Stimulated activated CD4-positive, alpha-beta T cell treated with anti-CD3 and anti-CD28 coated beads, Interleukin-15, amount 100 ng/mL, for 48 hours (primary cell): ENCODE measurements around the gene ZGPAT.
A peak's percentile ranks its signal among the peaks of the same experiment; 100 is the strongest.
"Not testable (repeated sequence)": the region's sequence is repeated elsewhere in the genome, so short reads cannot be mapped to it uniquely, and the experiment has no call there.

ENCODE experiments used
- DNase-seq, 2 donors: peaks; one replicate each; pipeline ENCODE4 v3.0.0-alpha.2; 2020; ENCODE audit warnings: low read depth in 2 of 2

The ZGPAT gene

DNA sequence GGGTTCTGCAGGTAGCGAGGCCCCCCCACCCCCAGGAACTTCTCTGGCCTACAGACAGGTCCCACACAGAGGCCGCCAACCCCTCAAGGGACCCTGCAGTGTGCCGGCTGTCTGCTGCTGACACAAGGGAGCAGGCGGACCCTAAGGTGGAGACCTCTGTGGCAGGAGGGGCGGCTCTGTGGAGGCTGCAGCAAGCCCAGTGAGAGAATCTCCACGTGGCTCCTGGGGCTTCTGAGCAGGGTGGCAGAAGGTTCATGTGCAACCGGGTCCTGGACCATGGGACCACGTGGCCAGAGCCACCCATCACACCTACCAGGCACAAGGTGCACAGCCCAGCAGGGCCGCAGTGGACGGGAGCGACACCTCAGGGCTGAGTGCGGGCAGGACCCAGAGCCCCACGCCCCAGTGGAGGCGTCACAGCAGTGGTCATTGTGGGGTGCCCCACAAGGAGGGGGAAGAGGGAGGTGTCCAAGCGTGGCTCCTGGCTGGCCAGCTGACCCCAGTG lies 4.3 kb upstream of the ZGPAT start:
- DNase-seq: no peak

DNA sequence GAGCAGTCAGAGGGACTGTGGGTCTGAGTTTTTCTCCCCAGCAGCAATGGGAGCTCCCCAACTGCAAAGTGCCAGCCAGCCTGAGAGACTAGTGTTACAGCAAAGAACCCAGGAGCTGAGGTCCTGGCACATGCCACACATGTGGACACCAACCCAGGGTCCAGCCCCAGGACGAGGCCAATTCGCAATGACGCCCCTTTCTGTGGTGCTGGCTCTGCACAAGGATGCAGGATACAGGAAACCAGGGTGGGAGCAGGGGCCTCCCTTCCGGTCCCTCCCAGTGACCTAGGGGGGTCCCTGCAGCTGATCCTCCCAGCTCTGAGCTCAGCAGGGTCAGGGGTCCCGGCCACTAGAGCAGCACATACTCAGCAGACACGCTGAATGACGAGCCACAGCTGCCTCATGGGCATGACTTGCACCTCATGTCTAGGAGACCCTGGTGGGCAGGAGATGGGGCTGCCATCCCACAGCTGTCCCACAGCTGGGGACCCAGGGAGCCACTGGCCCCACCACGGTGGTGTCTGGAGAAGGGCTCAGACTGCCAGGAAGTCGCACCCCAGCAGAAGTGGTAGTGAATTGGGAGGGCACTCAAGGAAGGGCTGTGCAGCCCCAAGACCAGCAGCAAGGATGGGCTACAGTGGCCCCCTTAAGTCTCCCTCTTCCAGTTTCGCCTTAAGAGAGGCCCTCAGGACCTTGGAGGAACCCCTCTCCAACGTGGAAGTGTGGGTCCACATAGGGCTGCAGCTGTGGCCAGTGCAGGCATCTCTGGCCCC lies 3.7 kb upstream of the ZGPAT start:
- no peak for DNase-seq

DNA sequence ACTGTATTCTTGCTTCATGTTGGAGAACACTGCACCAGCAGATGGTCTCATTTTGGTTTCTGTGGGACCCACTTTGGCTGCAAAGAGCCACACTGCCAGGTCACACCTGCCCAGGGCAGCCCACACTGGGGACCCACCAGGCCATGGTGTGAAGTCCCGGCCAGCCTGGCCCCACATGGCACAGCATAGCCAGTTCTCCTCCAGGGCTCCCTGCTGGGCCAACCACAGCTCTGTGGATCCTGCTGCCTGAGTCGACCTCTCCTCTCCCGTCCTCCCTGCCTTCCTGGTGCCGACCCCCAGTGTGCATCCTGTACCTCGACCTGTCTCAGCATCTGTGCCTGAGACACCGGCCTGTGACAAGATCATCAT lies 3.1 kb upstream of the ZGPAT start:
- no peak for DNase-seq

DNA sequence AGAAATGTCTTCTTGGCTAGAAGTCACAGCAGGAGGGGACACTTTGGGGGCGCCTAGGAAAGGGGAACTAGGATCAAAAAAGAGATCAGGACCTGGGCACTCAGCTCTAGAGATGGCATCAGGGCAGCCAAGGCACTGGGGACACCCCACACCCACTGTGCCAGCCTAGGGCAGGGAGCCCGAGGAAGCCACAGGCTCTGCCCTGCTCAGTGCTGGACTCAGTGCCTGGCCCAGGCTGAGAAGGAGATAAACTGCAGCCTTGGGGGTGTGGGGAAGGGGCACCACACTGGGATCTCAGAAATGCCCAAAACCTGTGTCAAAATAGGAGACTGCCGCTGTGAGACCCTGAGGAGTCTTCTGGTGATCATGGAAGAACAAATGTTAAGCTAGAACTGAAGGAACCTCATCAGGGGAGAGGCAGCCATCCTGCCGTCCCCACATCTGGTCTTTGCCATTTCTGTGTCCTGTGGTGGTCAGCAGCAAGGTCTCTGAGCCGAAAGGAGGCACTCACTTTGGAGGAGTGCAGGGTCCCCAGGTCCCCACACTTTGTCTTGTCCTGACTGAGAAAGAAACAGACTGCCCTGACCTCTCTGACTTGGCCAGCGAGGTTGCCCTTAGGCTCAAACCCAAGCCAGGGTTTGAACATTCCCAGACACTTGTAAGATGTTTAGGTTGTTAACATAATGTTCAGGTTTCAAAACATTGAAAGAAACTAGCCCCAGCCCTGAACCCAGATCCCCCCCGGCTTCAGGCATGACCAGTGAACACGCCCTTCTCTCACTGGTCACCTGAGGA lies 2.4 kb upstream of the ZGPAT start:
- no peak for DNase-seq

DNA sequence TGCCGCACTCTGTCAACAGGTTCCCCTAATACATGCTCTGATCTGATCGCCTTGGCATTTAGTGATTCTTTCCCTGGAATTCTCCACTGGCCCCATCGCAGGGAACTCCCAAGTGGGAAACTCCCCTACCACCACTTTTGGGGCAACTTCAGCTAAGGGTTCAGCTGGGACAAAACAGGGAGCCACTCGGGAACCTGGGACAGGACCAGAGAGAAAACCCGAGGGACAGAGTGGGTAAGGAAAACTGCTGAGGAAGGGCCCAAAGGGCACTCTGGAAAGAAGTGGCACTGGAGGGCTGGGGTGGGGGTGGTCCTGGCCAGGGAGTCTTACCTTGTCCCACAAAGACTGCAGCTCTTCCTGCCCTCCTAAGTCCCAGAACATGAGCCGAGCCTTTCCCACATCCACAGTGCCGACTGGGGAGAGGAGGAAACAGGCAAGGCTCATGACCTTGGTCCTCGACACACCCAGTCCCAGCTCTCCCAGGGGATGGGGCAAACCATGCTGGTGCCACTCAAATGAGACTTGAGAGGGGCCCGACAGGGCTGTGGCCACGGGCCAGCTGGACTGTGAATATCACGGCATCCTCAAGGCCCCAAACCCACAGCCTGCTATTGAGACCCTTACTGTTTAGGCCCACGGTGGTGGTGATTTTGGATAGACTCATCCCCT lies 1.7 kb upstream of the ZGPAT start:
- no peak for DNase-seq

DNA sequence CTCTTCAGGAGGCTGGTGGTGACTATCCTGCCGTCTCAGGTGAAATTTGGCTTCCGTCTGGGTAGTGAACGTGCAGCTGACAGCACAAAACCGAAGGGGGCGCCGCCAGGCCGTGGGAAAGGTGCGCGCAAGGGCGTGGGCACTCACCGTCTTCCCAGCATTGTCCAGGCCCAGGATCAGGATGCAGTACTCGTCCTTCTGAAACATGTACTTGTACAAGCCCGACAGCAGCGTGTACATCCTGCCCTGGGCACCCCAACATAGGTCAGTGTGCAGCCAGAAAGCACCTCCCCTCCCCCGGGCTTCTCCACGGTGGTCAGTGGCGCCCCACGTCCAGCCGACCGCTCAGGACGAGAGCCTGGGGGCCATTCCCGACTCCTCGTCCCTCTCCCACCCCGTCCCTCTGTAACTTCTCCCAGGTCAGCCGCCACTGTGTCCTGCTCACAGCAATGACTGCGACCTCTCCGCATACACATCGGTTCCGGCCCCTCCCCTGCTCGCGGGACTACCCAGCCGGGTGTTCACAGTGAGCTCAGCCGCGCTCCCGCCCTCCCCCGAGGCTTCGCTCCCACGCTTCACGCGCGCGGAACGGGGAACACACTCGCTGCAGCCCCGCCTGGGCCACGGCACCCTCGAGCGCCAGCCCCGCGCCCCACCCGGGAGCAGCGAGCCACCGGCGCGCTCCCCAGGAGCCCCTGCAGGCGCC lies 834 bp upstream of the ZGPAT start:
- DNase-seq: peak; percentile 47 to 62

DNA sequence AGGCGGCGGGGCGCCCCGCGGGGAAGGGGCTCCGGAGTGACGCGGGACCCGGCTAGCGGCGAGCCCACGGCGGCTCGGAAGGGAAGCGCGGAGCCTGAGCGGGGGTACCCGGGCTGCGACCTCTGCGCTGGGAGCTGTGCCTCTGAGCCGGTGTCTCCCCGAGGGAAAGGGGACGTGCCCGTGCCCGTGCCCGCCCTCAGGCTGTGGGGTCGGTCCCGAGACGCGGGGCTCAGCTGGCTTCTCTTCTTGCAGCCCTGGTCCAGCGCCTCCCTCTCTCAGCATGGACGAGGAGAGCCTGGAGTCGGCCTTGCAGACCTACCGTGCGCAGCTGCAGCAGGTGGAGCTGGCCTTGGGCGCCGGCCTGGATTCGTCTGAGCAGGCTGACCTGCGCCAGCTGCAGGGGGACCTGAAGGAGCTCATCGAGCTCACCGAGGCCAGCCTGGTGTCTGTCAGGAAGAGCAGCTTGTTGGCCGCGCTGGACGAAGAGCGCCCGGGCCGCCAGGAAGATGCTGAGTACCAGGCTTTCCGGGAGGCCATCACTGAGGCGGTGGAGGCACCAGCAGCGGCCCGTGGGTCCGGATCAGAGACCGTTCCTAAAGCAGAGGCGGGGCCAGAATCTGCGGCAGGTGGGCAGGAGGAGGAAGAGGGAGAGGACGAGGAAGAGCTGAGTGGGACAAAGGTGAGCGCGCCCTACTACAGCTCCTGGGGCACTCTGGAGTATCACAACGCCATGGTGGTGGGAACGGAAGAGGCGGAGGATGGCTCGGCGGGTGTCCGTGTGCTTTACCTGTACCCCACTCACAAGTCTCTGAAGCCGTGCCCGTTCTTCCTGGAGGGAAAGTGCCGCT lies 686 bp downstream of the ZGPAT start:
- no peak for DNase-seq

DNA sequence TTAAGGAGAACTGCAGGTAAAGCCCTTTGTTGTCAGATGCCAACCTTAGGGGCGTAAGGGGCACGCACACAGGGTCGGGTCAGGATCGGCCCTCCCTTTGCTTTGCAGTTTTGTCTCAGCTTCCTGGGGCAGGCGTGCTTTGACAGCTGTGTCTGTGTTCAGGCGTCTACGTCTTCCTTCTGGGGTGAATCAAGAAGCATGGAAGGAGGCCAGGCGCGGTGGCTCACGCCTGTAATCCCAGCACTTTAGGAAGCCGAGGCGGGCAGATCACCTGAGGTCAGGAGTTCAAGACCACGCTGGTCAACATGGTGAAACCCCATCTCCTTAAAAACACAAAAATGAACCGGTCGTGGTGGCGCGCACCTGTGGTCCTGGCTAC lies 1.3 kb downstream of the ZGPAT start:
- no peak for DNase-seq

DNA sequence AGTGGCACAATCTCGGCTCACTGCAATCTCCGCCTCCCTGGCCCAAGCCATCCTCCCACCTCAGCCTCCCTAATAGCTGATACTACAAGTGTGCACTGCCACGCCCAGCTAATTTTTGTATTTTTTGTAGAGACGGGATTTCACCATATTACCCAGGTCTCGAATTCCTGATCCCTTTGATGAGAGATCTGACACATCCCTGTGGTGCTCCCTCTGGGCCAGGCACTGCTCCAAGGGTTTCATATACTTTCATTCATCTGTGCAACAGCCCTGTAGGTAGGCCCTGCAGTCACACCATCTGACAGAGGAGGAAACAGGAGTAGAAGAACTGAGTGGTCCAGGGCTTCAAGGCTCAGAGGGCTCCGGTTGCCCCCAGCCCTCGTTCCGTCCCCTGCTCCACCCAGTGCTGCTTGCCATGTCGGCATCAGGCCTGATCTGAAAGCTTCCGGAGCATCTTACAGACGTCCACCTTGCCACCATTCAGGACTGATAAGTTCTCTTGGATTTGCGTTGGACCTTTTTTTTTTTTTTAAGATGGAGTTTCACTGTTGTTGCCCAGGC lies 3.3 kb downstream of the ZGPAT start:
- DNase-seq: no peak

DNA sequence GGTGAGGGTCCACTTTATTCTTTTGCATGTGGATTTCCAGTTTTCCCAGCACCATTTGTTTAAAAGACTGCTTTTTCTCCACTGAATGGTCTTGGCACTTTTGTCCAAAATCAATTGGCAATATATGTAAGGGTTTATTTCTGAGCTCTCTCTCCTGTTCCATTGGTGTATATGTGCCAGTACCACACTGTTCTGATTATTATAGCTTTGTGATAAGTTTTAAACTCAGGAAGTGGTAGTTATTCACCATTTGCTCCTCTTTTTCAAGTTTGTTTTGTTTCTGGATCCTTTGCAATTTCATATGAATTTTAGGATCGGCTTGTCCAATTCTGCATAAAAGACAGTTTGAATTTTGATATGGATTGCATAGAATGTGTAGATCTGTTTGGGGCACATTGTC lies 4.4 kb downstream of the ZGPAT start:
- DNase-seq: no peak

DNA sequence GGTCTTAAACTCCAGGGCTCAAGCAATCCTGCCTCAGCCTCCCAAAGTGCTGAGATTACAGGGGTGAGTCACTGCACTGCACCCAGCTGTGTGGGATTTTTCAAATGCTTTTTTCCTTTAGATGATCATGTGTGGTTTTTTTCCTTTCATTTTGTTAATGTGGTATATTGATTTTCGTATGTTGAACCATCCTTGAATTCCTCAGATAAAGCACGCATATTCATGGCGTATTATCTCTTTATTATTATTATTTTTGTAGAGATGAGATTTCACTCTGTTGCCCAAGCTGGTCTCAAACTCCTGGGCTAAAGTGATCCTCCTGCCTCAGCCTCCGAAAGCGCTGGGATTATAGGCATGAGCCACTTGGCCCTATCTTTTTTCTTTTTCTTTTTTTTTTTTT lies 7.0 kb downstream of the ZGPAT start:
- DNase-seq: no peak

DNA sequence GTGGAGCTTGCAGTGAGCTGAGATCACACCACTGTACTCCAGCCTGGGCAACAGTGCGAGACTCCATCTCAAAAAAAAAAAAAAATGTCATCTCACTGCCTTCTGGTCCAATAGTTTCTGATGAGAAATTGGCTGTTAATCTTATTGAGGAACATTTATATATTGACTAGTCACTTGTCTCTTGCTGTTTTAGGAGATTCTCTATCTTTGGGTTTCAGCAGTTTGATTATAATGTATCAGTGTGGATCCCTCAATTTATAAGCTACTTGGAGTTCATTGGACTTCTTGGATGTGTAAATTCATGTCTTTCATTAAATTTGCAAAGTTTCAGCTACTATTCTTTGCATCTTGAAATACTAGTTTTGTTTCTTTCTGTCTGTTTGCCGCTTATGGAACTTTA lies 11.2 kb downstream of the ZGPAT start:
- DNase-seq: no peak

DNA sequence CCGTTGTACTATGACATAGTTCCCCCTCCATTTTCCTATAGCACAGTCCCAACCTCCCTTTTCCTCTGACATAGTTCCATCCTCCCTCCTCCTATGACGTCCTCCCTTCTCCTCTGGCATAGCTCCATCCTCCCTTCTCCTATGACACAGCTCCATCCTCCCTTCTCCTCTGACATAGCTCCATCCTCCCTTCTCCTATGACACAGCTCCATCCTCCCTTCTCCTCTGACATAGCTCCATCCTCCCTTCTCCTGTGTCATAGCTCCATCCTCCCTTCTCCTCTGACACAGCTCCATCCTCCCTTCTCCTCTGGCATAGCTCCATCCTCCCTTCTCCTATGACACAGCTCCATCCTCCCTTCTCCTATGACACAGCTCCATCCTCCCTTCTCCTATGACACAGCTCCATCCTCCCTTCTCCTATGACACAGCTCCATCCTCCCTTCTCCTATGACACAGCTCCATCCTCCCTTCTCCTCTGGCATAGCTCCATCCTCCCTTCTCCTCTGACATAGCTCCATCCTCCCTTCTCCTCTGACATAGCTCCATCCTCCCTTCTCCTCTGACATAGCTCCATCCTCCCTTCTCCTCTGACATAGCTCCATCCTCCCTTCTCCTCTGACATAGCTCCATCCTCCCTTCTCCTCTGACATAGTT lies 15.3 kb downstream of the ZGPAT start:
- not testable (repeated sequence) for DNase-seq

DNA sequence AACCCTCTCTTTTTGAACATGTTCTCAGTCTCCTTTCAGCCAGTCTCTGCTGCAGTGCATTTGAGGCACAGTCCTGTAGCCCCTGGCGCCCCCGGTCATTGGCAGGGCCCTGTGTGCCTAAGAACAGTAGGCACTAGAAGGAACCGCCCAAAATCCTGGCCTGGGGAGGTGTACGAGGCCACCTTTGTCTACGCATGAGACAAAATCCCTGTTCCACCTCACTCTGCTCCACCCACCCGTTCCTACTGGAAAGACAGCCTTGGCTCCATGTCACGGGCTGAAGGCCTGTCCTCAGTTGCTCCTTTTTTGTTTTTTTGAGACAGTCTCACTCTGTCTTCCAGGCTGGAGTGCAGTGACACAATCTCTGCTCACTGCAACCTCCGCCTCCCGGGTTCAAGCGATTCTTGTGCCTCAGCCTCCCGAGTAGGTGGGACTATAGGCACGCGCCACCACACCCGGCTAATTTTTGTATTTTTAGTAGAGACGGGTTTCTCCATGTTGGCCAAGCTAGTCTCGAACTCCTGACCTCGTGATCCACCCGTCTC lies 22.4 kb downstream of the ZGPAT start:
- not testable (repeated sequence) for DNase-seq

DNA sequence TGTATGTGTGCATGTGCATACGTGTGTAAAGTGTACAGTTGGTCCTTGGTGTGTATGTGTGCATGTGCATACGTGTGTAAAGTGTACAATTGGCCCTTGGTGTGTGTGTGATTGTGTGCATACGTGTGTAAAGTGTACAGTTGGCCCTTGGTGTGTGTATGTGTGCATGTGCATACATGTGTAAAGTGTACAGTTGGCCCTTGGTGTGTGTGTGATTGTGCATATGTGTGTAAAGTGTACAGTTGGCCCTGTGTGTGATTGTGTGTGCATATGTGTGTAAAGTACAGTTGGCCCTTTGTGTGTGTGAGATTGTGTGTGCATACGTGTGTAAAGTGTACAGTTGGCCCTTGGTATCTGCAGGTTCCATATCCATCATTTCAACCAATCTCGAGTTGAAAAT lies 23.6 kb downstream of the ZGPAT start:
- DNase-seq: no peak

DNA sequence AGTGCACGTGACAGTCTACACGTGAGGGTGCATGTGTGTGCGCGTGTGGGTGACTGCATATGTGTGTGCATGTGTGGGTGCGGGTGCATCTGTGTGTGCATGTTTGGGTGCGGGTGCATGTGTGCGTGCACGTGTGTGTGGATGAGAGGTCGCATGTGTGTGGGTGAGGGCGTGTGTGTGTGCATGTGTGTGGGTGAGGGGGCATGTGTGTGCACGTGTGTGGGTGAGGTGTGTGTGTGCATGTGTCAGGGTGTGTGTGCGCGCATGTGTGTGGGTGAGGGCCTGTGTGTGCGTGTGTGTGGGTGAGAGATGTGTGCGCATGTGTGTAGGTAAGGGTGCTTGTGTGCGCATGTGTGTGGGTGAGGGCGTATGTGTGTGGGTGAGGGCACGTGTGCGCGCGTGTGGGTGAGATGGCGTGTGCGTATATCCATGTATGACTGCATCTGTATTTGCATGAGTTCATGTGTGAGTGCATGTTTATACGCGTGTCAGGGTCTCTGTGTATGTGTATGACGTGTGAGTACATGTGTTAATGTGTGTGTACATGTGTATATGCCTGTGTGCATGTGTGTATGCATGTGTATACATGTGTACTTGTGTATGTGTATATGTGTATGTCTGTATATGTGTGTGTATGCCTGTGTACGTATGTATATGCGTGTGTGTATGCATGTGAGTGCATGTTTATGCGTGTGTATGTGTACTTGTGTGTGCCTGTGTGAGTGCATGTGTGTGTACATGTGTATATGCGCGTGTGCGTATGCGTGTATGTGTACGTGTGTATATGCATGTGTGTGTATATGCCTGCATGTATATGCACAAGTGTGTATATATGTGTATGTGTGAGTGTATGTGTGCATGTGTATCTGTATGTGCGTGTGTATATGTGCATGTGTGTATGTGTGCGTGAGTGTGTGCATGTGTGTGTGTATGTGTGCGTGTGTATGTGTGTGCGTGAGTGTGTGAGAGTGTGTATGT lies 24.6 kb downstream of the ZGPAT start:
- DNase-seq: no peak

DNA sequence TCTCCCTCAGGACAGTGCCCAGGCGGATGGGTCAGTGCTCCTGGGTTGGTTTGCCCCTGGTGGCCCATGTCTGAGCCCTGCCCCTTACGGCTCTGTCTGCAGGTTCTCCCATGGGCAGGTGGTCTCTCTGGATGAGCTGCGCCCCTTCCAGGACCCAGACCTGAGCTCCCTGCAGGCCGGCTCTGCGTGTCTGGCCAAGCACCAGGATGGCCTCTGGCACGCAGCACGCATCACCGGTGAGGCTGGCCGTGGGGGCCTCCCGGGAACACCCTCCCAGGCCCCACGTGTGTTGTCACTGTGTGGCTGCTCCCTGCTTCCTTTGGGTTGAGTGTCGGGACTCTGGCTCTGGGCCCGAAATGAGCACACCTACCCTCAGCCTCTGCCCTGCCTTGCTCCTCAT lies 25.3 kb downstream of the ZGPAT start:
- DNase-seq: no peak

DNA sequence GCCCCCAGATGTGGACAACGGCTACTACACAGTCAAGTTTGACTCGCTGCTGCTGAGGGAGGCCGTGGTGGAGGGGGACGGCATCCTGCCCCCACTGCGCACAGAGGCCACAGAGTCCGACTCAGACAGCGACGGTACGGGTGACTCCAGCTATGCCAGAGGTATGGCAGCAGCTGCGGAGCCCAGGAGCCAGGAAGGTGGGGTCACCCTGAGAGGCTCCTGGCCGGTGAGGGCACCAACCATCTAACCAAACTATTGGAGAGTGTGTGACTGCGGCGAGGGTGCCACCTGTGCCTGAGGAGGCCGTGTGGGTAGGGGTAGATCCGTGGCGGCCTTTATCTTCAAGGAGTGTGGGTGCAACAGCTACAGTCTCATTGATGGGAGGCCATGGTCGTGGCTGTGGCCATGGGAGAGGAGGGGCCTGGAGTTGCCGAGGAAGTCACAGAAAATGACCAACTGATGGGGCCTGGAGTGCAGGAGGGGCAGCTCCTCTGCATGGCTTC lies 25.8 kb downstream of the ZGPAT start:
- DNase-seq: no peak
